Astrocyte (in vitro differentiated cells and primary cell): ENCODE measurements around the gene ARL8A. TPM values are rescaled to one million over a fixed set of nuclear protein-coding genes. Genes with fewer than 3 reads are reported as not detected.

Source experiments
- DNase-seq: peaks from one replicate; pipeline ENCODE4 v3.0.0-alpha.2; 2010; ENCODE audit warnings: low read depth
- FAIRE-seq: peaks from 2 replicates; lab custom pipeline; 2011; peaks lifted over from hg19 to GRCh38; lab: Jason Lieb, UNC
- H2AFZ ChIP-seq: 2 replicates; pipeline ENCODE4 v1.6.0; 2012; ENCODE audit warnings: low read depth, low read length, inconsistent platforms
- H3K27ac ChIP-seq: 2 replicates; pipeline ENCODE4 v1.5.1; 2011; ENCODE audit warnings: low read depth, low read length, inconsistent platforms
- H3K27me3 ChIP-seq: 2 replicates; pipeline ENCODE4 v1.6.0; 2011; ENCODE audit warnings: low read length, inconsistent platforms; ENCODE audit not compliant: insufficient read depth
- H3K36me3 ChIP-seq: 2 replicates; pipeline ENCODE4 v1.5.1; 2011; ENCODE audit warnings: low read length, inconsistent platforms; ENCODE audit not compliant: insufficient read depth
- H3K4me1 ChIP-seq: 2 replicates; pipeline ENCODE4 v1.5.1; 2011; ENCODE audit warnings: low read length, inconsistent platforms; ENCODE audit not compliant: insufficient read depth
- H3K4me2 ChIP-seq: 2 replicates; pipeline ENCODE4 v1.6.0; 2012; ENCODE audit warnings: low read length, inconsistent platforms
- H3K4me3 ChIP-seq: 2 replicates; pipeline ENCODE4 v1.5.1; 2011; ENCODE audit warnings: low read depth, mild to moderate bottlenecking, low read length, inconsistent platforms; ENCODE audit not compliant: insufficient read depth
- H3K79me2 ChIP-seq: 2 replicates; pipeline ENCODE4 v1.6.0; 2012; ENCODE audit warnings: mild to moderate bottlenecking, low read length, inconsistent platforms; ENCODE audit not compliant: insufficient read depth
- H3K9ac ChIP-seq: 2 replicates; pipeline ENCODE4 v1.6.0; 2012; ENCODE audit warnings: mild to moderate bottlenecking, low read length, inconsistent platforms
- H3K9me3 ChIP-seq: 2 replicates; pipeline ENCODE4 v1.5.1; 2012; ENCODE audit warnings: low read depth, mild to moderate bottlenecking, low read length, inconsistent platforms; ENCODE audit not compliant: insufficient read depth
- H4K20me1 ChIP-seq: 2 replicates; pipeline ENCODE4 v1.6.0; 2012; ENCODE audit warnings: low read length, inconsistent platforms; ENCODE audit not compliant: insufficient read depth
- H3K27ac Mint-ChIP-seq: one replicate; pipeline ENCODE4 v1.8.0; 2021; ENCODE audit warnings: mild to moderate bottlenecking, mixed read lengths; ENCODE audit not compliant: unreplicated experiment
- H3K27me3 Mint-ChIP-seq: one replicate; pipeline ENCODE4 v1.8.0; 2021; ENCODE audit warnings: low read depth, mixed read lengths; ENCODE audit not compliant: unreplicated experiment
- H3K36me3 Mint-ChIP-seq: one replicate; pipeline ENCODE4 v1.8.0; 2021; ENCODE audit warnings: low read depth, mixed read lengths; ENCODE audit not compliant: unreplicated experiment
- H3K4me1 Mint-ChIP-seq: one replicate; pipeline ENCODE4 v1.8.0; 2021; ENCODE audit warnings: low read depth, mixed read lengths; ENCODE audit not compliant: unreplicated experiment
- H3K4me3 Mint-ChIP-seq: one replicate; pipeline ENCODE4 v1.8.0; 2021; ENCODE audit warnings: mild to moderate bottlenecking, moderate library complexity, mixed read lengths; ENCODE audit not compliant: unreplicated experiment
- H3K9me3 Mint-ChIP-seq: one replicate; pipeline ENCODE4 v1.8.0; 2021; ENCODE audit warnings: mild to moderate bottlenecking, mixed read lengths; ENCODE audit not compliant: unreplicated experiment
- EZH2 ChIP-seq: IDR thresholded peaks from 2 replicates; pipeline ENCODE4 v1.6.1; 2012; ENCODE audit warnings: mild to moderate bottlenecking, low read length, inconsistent platforms; ENCODE audit not compliant: insufficient read depth
- total RNA-seq: library from RNA; stranded (reverse); gene quantifications from 2 replicates; pipeline ENCODE4 v1.2.1, GENCODE V29; 2021
- TF ChIP-seq, protein P1 (sequence below): IDR thresholded peaks from 2 replicates; pipeline ENCODE4 v1.5.1; 2011; ENCODE audit warnings: low read depth, mild to moderate bottlenecking, inconsistent platforms, low read length, moderate library complexity; ENCODE audit not compliant: insufficient read depth

Gene ARL8A
- total RNA-seq, 1 donor from 2014 or later, result 83.0 TPM

DNA sequence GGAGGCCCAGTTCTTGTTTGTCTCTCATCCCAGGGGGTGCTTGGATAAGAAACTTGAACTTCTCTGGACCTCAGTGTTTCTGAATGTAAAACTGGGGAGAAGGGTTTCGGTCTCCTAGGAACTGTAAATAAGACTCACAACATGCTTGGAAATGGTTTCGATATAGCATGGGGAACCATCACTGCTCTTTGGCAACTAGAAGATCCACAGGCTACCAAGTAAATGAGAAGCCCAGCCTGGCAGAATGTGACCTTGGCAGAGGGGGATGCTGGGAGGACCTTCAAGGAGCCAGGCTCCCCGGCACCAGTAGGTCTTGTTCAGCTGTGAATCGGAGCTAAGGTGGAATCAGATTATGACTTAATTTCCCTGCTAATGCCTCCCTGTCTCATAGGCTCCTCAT is 3.7 kb downstream of the ARL8A start:
- Histone ChIP-seq H3K27ac (no peak overlapping the region), H3K9me3 (no peaks in the 10 kb centered on the region), H3K9ac (no peak overlapping the region), H3K27me3 (no peaks in the 10 kb centered on the region), H3K79me2 (peaks cover 66% of the 10 kb centered on the region), H3K36me3 (peaks cover under 1% of the 10 kb centered on the region), H2AFZ (no peak overlapping the region), H4K20me1 (peaks cover 67% of the 10 kb centered on the region), H3K4me3 (no peak overlapping the region), H3K4me1 (peaks cover 20% of the 10 kb centered on the region), H3K4me2 (no peak overlapping the region)
- Mint-ChIP-seq H3K4me3 (no peak overlapping the region), H3K27ac (no peak overlapping the region), H3K27me3 (no peaks in the 10 kb centered on the region), H3K4me1 (peaks cover 10% of the 10 kb centered on the region), H3K9me3 (no peaks in the 10 kb centered on the region), H3K36me3 (no peaks in the 10 kb centered on the region)
- TF ChIP-seq, protein P1, sequence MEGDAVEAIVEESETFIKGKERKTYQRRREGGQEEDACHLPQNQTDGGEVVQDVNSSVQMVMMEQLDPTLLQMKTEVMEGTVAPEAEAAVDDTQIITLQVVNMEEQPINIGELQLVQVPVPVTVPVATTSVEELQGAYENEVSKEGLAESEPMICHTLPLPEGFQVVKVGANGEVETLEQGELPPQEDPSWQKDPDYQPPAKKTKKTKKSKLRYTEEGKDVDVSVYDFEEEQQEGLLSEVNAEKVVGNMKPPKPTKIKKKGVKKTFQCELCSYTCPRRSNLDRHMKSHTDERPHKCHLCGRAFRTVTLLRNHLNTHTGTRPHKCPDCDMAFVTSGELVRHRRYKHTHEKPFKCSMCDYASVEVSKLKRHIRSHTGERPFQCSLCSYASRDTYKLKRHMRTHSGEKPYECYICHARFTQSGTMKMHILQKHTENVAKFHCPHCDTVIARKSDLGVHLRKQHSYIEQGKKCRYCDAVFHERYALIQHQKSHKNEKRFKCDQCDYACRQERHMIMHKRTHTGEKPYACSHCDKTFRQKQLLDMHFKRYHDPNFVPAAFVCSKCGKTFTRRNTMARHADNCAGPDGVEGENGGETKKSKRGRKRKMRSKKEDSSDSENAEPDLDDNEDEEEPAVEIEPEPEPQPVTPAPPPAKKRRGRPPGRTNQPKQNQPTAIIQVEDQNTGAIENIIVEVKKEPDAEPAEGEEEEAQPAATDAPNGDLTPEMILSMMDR, result no peak
- TF ChIP-seq EZH2, result no peak
- no peak for FAIRE-seq
- no peak for DNase-seq

- Mint-ChIP-seq H3K27ac (no peak overlapping the region), H3K4me1 (peaks cover 3% of the 10 kb centered on the region), H3K4me3 (no peak overlapping the region), H3K36me3 (peaks cover 2% of the 10 kb centered on the region), H3K9me3 (no peaks in the 10 kb centered on the region), H3K27me3 (no peaks in the 10 kb centered on the region)
- Histone ChIP-seq H3K9me3 (no peaks in the 10 kb centered on the region), H2AFZ (no peak overlapping the region), H3K4me3 (no peak overlapping the region), H3K79me2 (peaks cover 17% of the 10 kb centered on the region), H3K4me2 (no peak overlapping the region), H4K20me1 (peaks cover 70% of the 10 kb centered on the region), H3K27me3 (no peaks in the 10 kb centered on the region), H3K36me3 (peaks cover 12% of the 10 kb centered on the region), H3K27ac (no peak overlapping the region), H3K4me1 (no peaks in the 10 kb centered on the region), H3K9ac (no peak overlapping the region)
- DNase-seq (no peak), FAIRE-seq (peak; percentile 64)
- TF ChIP-seq, protein P1, result peak; percentile 83
- no peak for TF ChIP-seq EZH2
Measured at GRCh38 chr1:202135221-202135721, 9.3 kb downstream of the ARL8A start.

GRCh38 chr1:202134645-202135172 is 9.8 kb downstream of the ARL8A start:
- FAIRE-seq (no peak), DNase-seq (no peak)
- H3K27me3 Mint-ChIP-seq, result no peaks in the 10 kb centered on the region
- TF ChIP-seq, protein P1, result no peak
- no peak for TF ChIP-seq EZH2
- H3K4me3 ChIP-seq, result no peak overlapping the region
- no peaks in the 10 kb centered on the region for H3K9me3 ChIP-seq
- H3K9ac ChIP-seq, result no peak overlapping the region
- no peaks in the 10 kb centered on the region for H3K27me3 ChIP-seq
- no peak overlapping the region for H3K4me2 ChIP-seq
- no peak overlapping the region for H3K27ac ChIP-seq
- H3K4me1 Mint-ChIP-seq, result peaks cover 3% of the 10 kb centered on the region
- peaks cover 65% of the 10 kb centered on the region for H4K20me1 ChIP-seq
- no peak overlapping the region for H3K4me3 Mint-ChIP-seq
- H2AFZ ChIP-seq, result no peak overlapping the region
- H3K27ac Mint-ChIP-seq, result no peak overlapping the region
- H3K9me3 Mint-ChIP-seq, result no peaks in the 10 kb centered on the region
- peaks cover 2% of the 10 kb centered on the region for H3K4me1 ChIP-seq
- peaks cover 12% of the 10 kb centered on the region for H3K79me2 ChIP-seq
- H3K36me3 ChIP-seq, result peaks cover 12% of the 10 kb centered on the region
- peaks cover 2% of the 10 kb centered on the region for H3K36me3 Mint-ChIP-seq
